ENCODE results near the gene CLIC4.
"Not testable (repeated sequence)": the region's sequence is repeated elsewhere in the genome, so short reads cannot be mapped to it uniquely, and the experiment has no call there.

CLIC4 gene

GRCh38 chr1:24886241-24886640, 141.0 kb downstream of the CLIC4 start:
- DNase-seq, result peak; percentile 37

- peak; percentile 53 for DNase-seq
Measured at GRCh38 chr1:24888061-24888970, 143.1 kb downstream of the CLIC4 start.

GRCh38 chr1:24888971-24889676, 143.9 kb downstream of the CLIC4 start:
- peak; percentile 15 for DNase-seq

- no peak for DNase-seq
Measured at GRCh38 chr1:24890887-24891286, 145.6 kb downstream of the CLIC4 start.

GRCh38 chr1:24891367-24891766, 146.1 kb downstream of the CLIC4 start:
- not testable (repeated sequence) for DNase-seq

GRCh38 chr1:24892188-24893153, 147.2 kb downstream of the CLIC4 start:
- DNase-seq, result peak; percentile 42

- peak; percentile 47 for DNase-seq
Measured at GRCh38 chr1:24893431-24893830, 148.2 kb downstream of the CLIC4 start.
